HEK293 (cell line): ENCODE data around the gene NUAK1.
A peak's percentile ranks its signal among the peaks of the same experiment; 100 is the strongest.

Experiments used
- GFI1B ChIP-seq: fragments of 450-650 bp; formaldehyde crosslinking; IDR thresholded peaks from 2 replicates; pipeline ENCODE4 v1.5.1; 2016; ENCODE audit warnings: missing biosample characterization, missing genetic modification characterization
- KLF17 ChIP-seq: fragments of 450-650 bp; formaldehyde crosslinking; IDR thresholded peaks from 2 replicates; pipeline ENCODE4 v1.5.1; 2016; ENCODE audit warnings: missing biosample characterization, missing genetic modification characterization
- KLF7 ChIP-seq: fragments of 450-650 bp; formaldehyde crosslinking; IDR thresholded peaks from 2 replicates; pipeline ENCODE4 v1.5.1; 2016; ENCODE audit warnings: missing biosample characterization, missing genetic modification characterization, borderline replicate concordance
- KLF9 ChIP-seq: fragments of 450-650 bp; formaldehyde crosslinking; IDR thresholded peaks from 2 replicates; pipeline ENCODE4 v1.5.1; 2016; ENCODE audit warnings: missing biosample characterization, missing genetic modification characterization, low read depth
- MZF1 ChIP-seq: fragments of 450-650 bp; formaldehyde crosslinking; IDR thresholded peaks from 2 replicates; pipeline ENCODE4 v1.5.1; 2017; ENCODE audit warnings: missing biosample characterization, missing genetic modification characterization, borderline replicate concordance
- TCF7L2 ChIP-seq: IDR thresholded peaks from 2 replicates; pipeline ENCODE4 v1.6.1; 2011; ENCODE audit warnings: low read depth, mild to moderate bottlenecking, inconsistent platforms, low read length, moderate library complexity, borderline replicate concordance
- WT1 ChIP-seq: fragments of 450-650 bp; formaldehyde crosslinking; IDR thresholded peaks from 2 replicates; pipeline ENCODE4 v1.5.1; 2016; ENCODE audit warnings: missing biosample characterization, missing genetic modification characterization
- ZBTB17 ChIP-seq: fragments of 450-650 bp; formaldehyde crosslinking; IDR thresholded peaks from 2 replicates; pipeline ENCODE4 v1.5.1; 2016; ENCODE audit warnings: missing biosample characterization, missing genetic modification characterization
- ZBTB8A ChIP-seq: fragments of 450-650 bp; formaldehyde crosslinking; IDR thresholded peaks from 2 replicates; pipeline ENCODE4 v1.5.1; 2016; ENCODE audit warnings: missing biosample characterization, missing genetic modification characterization
- ZFP37 ChIP-seq: fragments of 450-650 bp; formaldehyde crosslinking; IDR thresholded peaks from 2 replicates; pipeline ENCODE4 v1.5.1; 2016; ENCODE audit warnings: missing biosample characterization, missing genetic modification characterization
- ZFP69B ChIP-seq: fragments of 450-650 bp; formaldehyde crosslinking; IDR thresholded peaks from 2 replicates; pipeline ENCODE4 v1.5.1; 2016; ENCODE audit warnings: missing biosample characterization, missing genetic modification characterization
- ZNF138 ChIP-seq: fragments of 450-650 bp; formaldehyde crosslinking; IDR thresholded peaks from 2 replicates; pipeline ENCODE4 v1.5.1; 2016; ENCODE audit warnings: missing biosample characterization, missing genetic modification characterization, borderline replicate concordance
- ZNF16 ChIP-seq: fragments of 450-650 bp; formaldehyde crosslinking; IDR thresholded peaks from 2 replicates; pipeline ENCODE4 v1.5.1; 2016; ENCODE audit warnings: low read depth, missing biosample characterization, missing genetic modification characterization
- ZNF221 ChIP-seq: fragments of 450-650 bp; formaldehyde crosslinking; IDR thresholded peaks from 2 replicates; pipeline ENCODE4 v1.5.1; 2017; ENCODE audit warnings: missing biosample characterization, missing genetic modification characterization, borderline replicate concordance
- ZNF23 ChIP-seq: fragments of 450-650 bp; formaldehyde crosslinking; IDR thresholded peaks from 2 replicates; pipeline ENCODE4 v1.5.1; 2016; ENCODE audit warnings: missing biosample characterization, missing genetic modification characterization, borderline replicate concordance
- ZNF239 ChIP-seq: fragments of 450-650 bp; formaldehyde crosslinking; IDR thresholded peaks from 2 replicates; pipeline ENCODE4 v1.5.1; 2016; ENCODE audit warnings: missing biosample characterization, missing genetic modification characterization
- ZNF335 ChIP-seq: fragments of 450-650 bp; formaldehyde crosslinking; conservative IDR thresholded peaks from 2 replicates; pipeline ENCODE4 v1.5.1; 2016; ENCODE audit warnings: missing biosample characterization, missing genetic modification characterization
- ZNF366 ChIP-seq: fragments of 450-650 bp; formaldehyde crosslinking; conservative IDR thresholded peaks from 2 replicates; pipeline ENCODE4 v1.5.1; 2016; ENCODE audit warnings: missing biosample characterization, missing genetic modification characterization
- ZNF394 ChIP-seq: fragments of 450-650 bp; formaldehyde crosslinking; IDR thresholded peaks from 2 replicates; pipeline ENCODE4 v1.5.1; 2016; ENCODE audit warnings: missing biosample characterization, missing genetic modification characterization, mild to moderate bottlenecking, moderate library complexity, borderline replicate concordance
- ZNF416 ChIP-seq: fragments of 450-650 bp; formaldehyde crosslinking; IDR thresholded peaks from 2 replicates; pipeline ENCODE4 v1.5.1; 2016; ENCODE audit warnings: missing biosample characterization, missing genetic modification characterization
- ZNF433 ChIP-seq: fragments of 450-650 bp; formaldehyde crosslinking; IDR thresholded peaks from 2 replicates; pipeline ENCODE4 v1.5.1; 2016; ENCODE audit warnings: missing biosample characterization, missing genetic modification characterization, low read depth
- ZNF544 ChIP-seq: fragments of 450-650 bp; formaldehyde crosslinking; IDR thresholded peaks from 2 replicates; pipeline ENCODE4 v1.5.0; 2017; ENCODE audit warnings: missing biosample characterization, missing genetic modification characterization
- ZNF548 ChIP-seq: fragments of 450-650 bp; formaldehyde crosslinking; IDR thresholded peaks from 2 replicates; pipeline ENCODE4 v1.5.1; 2016; ENCODE audit warnings: missing biosample characterization, missing genetic modification characterization
- ZNF624 ChIP-seq: fragments of 450-650 bp; formaldehyde crosslinking; IDR thresholded peaks from 2 replicates; pipeline ENCODE4 v1.5.1; 2017; ENCODE audit warnings: missing biosample characterization, missing genetic modification characterization
- ZNF626 ChIP-seq: fragments of 450-650 bp; sonication (Bioruptor Pico); formaldehyde crosslinking; IDR thresholded peaks from 2 replicates; pipeline ENCODE4 v1.5.1; 2018; ENCODE audit warnings: missing biosample characterization, missing genetic modification characterization, inconsistent platforms
- ZNF692 ChIP-seq: fragments of 450-650 bp; formaldehyde crosslinking; IDR thresholded peaks from 2 replicates; pipeline ENCODE4 v1.5.1; 2016; ENCODE audit warnings: missing biosample characterization, missing genetic modification characterization
- ZXDB ChIP-seq: fragments of 450-650 bp; formaldehyde crosslinking; IDR thresholded peaks from 2 replicates; pipeline ENCODE4 v1.5.1; 2016; ENCODE audit warnings: missing biosample characterization, missing genetic modification characterization
- TF ChIP-seq, protein P1 (sequence below): fragments of 450-650 bp; formaldehyde crosslinking; IDR thresholded peaks from 2 replicates; pipeline ENCODE4 v1.5.1; 2016; ENCODE audit warnings: missing biosample characterization, missing genetic modification characterization
- TF ChIP-seq, protein P2 (sequence below): fragments of 450-650 bp; formaldehyde crosslinking; IDR thresholded peaks from 2 replicates; pipeline ENCODE4 v1.5.1; 2016; ENCODE audit warnings: missing biosample characterization, missing genetic modification characterization
- TF ChIP-seq, protein P3 (sequence below): fragments of 450-650 bp; formaldehyde crosslinking; IDR thresholded peaks from 2 replicates; pipeline ENCODE4 v1.5.1; 2016; ENCODE audit warnings: missing biosample characterization, missing genetic modification characterization

NUAK1 gene

GRCh38 chr12:106084014-106084671, 54.6 kb downstream of the NUAK1 start (continued):
- TF ChIP-seq, protein P1, sequence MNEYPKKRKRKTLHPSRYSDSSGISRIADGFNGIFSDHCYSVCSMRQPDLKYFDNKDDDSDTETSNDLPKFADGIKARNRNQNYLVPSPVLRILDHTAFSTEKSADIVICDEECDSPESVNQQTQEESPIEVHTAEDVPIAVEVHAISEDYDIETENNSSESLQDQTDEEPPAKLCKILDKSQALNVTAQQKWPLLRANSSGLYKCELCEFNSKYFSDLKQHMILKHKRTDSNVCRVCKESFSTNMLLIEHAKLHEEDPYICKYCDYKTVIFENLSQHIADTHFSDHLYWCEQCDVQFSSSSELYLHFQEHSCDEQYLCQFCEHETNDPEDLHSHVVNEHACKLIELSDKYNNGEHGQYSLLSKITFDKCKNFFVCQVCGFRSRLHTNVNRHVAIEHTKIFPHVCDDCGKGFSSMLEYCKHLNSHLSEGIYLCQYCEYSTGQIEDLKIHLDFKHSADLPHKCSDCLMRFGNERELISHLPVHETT (tag by site-specific recombination): no peak
- no peak for TF ChIP-seq ZNF626
- TF ChIP-seq ZNF692 (tag by site-specific recombination): peak; percentile 51; the same call in 1 of the 2 replicates
- peak; percentile 66; the same call in 1 of the 2 replicates for TF ChIP-seq GFI1B (tag by site-specific recombination)
- no peak for TF ChIP-seq ZNF624 (tag by site-specific recombination)
- TF ChIP-seq ZNF544 (tag by site-specific recombination): no peak
- TF ChIP-seq ZNF221: no peak
- no peak for TF ChIP-seq ZFP37 (tag by site-specific recombination)
- no peak for TF ChIP-seq ZNF416 (tag by site-specific recombination)
- no peak; the same call in 1 of the 2 replicates for TF ChIP-seq ZNF394 (tag by site-specific recombination)
- no peak for TF ChIP-seq ZNF23 (tag by site-specific recombination)
- no peak for TF ChIP-seq ZNF433 (tag by site-specific recombination)
- TF ChIP-seq ZNF16 (tag by site-specific recombination): no peak
- TF ChIP-seq ZFP69B (tag by site-specific recombination): no peak
- peak; percentile 90 for TF ChIP-seq MZF1 (tag by site-specific recombination)
- TF ChIP-seq KLF17: no peak
- no peak for TF ChIP-seq KLF7 (tag by site-specific recombination)
- no peak for TF ChIP-seq ZNF138
- peak; percentile 61 for TF ChIP-seq ZXDB (tag by site-specific recombination)
- TF ChIP-seq, protein P2, sequence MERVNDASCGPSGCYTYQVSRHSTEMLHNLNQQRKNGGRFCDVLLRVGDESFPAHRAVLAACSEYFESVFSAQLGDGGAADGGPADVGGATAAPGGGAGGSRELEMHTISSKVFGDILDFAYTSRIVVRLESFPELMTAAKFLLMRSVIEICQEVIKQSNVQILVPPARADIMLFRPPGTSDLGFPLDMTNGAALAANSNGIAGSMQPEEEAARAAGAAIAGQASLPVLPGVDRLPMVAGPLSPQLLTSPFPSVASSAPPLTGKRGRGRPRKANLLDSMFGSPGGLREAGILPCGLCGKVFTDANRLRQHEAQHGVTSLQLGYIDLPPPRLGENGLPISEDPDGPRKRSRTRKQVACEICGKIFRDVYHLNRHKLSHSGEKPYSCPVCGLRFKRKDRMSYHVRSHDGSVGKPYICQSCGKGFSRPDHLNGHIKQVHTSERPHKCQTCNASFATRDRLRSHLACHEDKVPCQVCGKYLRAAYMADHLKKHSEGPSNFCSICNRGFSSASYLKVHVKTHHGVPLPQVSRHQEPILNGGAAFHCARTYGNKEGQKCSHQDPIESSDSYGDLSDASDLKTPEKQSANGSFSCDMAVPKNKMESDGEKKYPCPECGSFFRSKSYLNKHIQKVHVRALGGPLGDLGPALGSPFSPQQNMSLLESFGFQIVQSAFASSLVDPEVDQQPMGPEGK: 0 out of 2 replicates have a peak, but pooled peaks have one; percentile 40
- peak; percentile 89 for TF ChIP-seq ZBTB17 (tag by site-specific recombination)
- TF ChIP-seq ZNF335 (tag by site-specific recombination): peak; percentile 99
- TF ChIP-seq ZNF239: no peak
- TF ChIP-seq KLF9 (tag by site-specific recombination): no peak
- peak; percentile 51; the same call in 1 of the 2 replicates for TF ChIP-seq WT1 (tag by site-specific recombination)
- TF ChIP-seq ZNF548: no peak
- peak; percentile 49 for TF ChIP-seq ZBTB8A (tag by site-specific recombination)
- TF ChIP-seq TCF7L2: peak; percentile 90; the same call in 1 of the 2 replicates
- TF ChIP-seq ZNF366: peak; percentile 75
- TF ChIP-seq, protein P3, sequence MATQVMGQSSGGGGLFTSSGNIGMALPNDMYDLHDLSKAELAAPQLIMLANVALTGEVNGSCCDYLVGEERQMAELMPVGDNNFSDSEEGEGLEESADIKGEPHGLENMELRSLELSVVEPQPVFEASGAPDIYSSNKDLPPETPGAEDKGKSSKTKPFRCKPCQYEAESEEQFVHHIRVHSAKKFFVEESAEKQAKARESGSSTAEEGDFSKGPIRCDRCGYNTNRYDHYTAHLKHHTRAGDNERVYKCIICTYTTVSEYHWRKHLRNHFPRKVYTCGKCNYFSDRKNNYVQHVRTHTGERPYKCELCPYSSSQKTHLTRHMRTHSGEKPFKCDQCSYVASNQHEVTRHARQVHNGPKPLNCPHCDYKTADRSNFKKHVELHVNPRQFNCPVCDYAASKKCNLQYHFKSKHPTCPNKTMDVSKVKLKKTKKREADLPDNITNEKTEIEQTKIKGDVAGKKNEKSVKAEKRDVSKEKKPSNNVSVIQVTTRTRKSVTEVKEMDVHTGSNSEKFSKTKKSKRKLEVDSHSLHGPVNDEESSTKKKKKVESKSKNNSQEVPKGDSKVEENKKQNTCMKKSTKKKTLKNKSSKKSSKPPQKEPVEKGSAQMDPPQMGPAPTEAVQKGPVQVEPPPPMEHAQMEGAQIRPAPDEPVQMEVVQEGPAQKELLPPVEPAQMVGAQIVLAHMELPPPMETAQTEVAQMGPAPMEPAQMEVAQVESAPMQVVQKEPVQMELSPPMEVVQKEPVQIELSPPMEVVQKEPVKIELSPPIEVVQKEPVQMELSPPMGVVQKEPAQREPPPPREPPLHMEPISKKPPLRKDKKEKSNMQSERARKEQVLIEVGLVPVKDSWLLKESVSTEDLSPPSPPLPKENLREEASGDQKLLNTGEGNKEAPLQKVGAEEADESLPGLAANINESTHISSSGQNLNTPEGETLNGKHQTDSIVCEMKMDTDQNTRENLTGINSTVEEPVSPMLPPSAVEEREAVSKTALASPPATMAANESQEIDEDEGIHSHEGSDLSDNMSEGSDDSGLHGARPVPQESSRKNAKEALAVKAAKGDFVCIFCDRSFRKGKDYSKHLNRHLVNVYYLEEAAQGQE: no peak
